PFSK-1 (cell line): Measurements from ENCODE around the gene PILRA.

Experiments
- FOXP2 ChIP-seq: optimal IDR thresholded peaks from 2 replicates; pipeline ENCODE3; 2011; ENCODE audit warnings: borderline replicate concordance, control low read depth, inconsistent platforms; ENCODE audit not compliant: insufficient read depth; ENCODE audit errors: extremely low read length, extremely low read depth
- POLR2AphosphoS5 ChIP-seq: IDR thresholded peaks from 2 replicates; pipeline ENCODE4 v1.6.1; 2012; ENCODE audit warnings: low read depth, mild to moderate bottlenecking, control low read depth, low read length, moderate library complexity
- REST ChIP-seq, 2 experiments: IDR thresholded peaks; 2 replicates each; pipeline versions ENCODE4 v1.6.1 to v1.8.0; 2011 to 2012; ENCODE audit warnings: low read depth in 2 of 2, low read length in 2 of 2, control low read depth in 1 of 2, inconsistent platforms in 1 of 2, mild to moderate bottlenecking in 1 of 2, moderate library complexity in 1 of 2; ENCODE audit not compliant: insufficient read depth in 1 of 2
- SIN3A ChIP-seq: IDR thresholded peaks from 2 replicates; pipeline ENCODE4 v1.6.1; 2012; ENCODE audit warnings: mild to moderate bottlenecking, low read length, moderate library complexity, borderline replicate concordance; ENCODE audit not compliant: insufficient read depth
- TAF1 ChIP-seq: IDR thresholded peaks from 2 replicates; pipeline ENCODE4 v1.6.1; 2012; ENCODE audit warnings: low read length, control low read depth, borderline replicate concordance; ENCODE audit not compliant: insufficient read depth

The PILRA gene

GRCh38 chr7:100443096-100443840 lies 70.0 kb downstream of the PILRA start:
- TF ChIP-seq SIN3A (no peak), TAF1 (no peak), POLR2AphosphoS5 (no peak), REST (IDR thresholded peaks at IDR 0.05; ENCODE audit: insufficient read depth in 1 of 2, low read depth in 2 of 2, low read length in 2 of 2) (no peak), FOXP2 (no peak)

GRCh38 chr7:100444311-100445278 lies 71.3 kb downstream of the PILRA start:
- TF ChIP-seq SIN3A (no peak), TAF1 (no peak), REST (IDR thresholded peaks at IDR 0.05; ENCODE audit: insufficient read depth in 1 of 2, low read depth in 2 of 2, low read length in 2 of 2) (peak; percentile 35 to 39; a peak in 2 of 4 replicates), FOXP2 (peak; percentile 86)

- TF ChIP-seq FOXP2 (no peak), REST (IDR thresholded peaks at IDR 0.05; ENCODE audit: insufficient read depth in 1 of 2, low read depth in 2 of 2, low read length in 2 of 2) (no peak), TAF1 (no peak), SIN3A (no peak), POLR2AphosphoS5 (no peak)
Observed at GRCh38 chr7:100446040-100446439, 72.8 kb downstream of the PILRA start.

- TF ChIP-seq SIN3A, result no peak
- TF ChIP-seq POLR2AphosphoS5, result no peak
- no peak for TF ChIP-seq REST (IDR thresholded peaks at IDR 0.05; ENCODE audit: insufficient read depth in 1 of 2, low read depth in 2 of 2, low read length in 2 of 2)
Observed at GRCh38 chr7:100449190-100449795, 76.0 kb downstream of the PILRA start.
